ENCODE data around the gene RBKS. TPM values are rescaled to one million over a fixed set of nuclear protein-coding genes. Genes with fewer than 3 reads are reported as not detected.

RBKS gene
- total and polyA plus RNA-seq, 2 donors (not counting 1 experiment from before 2014, with no cell fraction given), result 1.3 to 2.6 TPM

DNA sequence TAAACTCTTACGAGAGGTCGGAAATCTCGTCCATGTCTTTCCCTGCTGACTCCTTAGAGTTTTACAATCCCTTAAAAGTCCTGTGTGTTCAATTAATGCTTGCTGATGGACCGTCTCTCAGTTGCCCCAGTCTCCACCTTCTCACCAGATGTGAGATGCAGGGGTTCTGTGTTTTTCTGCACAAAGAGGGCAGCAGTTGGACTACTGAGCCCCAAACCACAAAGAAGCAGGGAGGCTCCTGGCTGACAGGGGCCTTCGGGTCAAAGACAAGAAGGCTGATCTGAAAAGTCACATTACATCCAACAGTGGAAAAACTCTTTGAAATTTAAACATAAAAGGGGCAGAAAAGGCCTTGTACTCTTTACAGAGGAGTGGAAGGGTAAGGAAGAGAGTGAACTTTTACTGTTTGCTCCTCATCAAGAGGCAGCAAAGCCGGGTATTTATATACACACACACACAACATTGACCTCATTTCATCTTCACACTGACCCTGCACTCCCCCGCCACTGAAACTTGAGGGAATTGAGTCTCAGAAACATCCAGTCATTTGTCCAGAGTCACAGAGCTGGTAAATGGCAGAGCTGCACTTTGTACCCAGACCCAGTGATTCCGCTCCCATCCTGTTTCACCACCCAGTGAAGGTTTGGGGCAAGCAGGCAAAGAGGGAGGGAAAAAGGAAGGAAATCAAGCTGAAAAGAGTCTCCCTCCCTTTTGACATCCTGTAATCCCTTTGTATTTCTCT lies 94.9 kb downstream of the RBKS start:
- Histone ChIP-seq H3K27ac (ENCODE audit: insufficient read depth, low read length) (peak overlapping the region; percentile 64), H3K9me3 (ENCODE audit: control insufficient read depth, insufficient read depth, low read depth, low read length) (no peaks in the 10 kb centered on the region), H3K4me3 (replicated peaks in 1 of 4; ENCODE audit: control extremely low read depth in 1 of 4, insufficient read depth in 1 of 4, low read depth in 3 of 4, low read length in 4 of 4) (no peak overlapping the region), H3K79me2 (ENCODE audit: control insufficient read depth, insufficient read depth, low read length) (no peaks in the 10 kb centered on the region), H3K36me3 (ENCODE audit: control insufficient read depth, insufficient read depth, low read length) (no peaks in the 10 kb centered on the region), H4K20me1 (ENCODE audit: control insufficient read depth, extremely low read depth, insufficient read depth, low read length) (no peaks in the 10 kb centered on the region), H3K9ac (ENCODE audit: insufficient read depth, low read length) (no peak overlapping the region), H3K4me1 (ENCODE audit: control insufficient read depth, extremely low read depth, insufficient read depth, low read length) (peaks cover 37% of the 10 kb centered on the region), H3K4me2 (ENCODE audit: extremely low read depth, insufficient read depth, low read length) (no peak overlapping the region), H2AFZ (ENCODE audit: low read length) (peak overlapping the region; percentile 52), H3K27me3 (ENCODE audit: control insufficient read depth, insufficient read depth, low read length) (no peaks in the 10 kb centered on the region)
- no peak for DNase-seq (ENCODE audit: low read depth in 2 of 2)
- no peak for TF ChIP-seq EZH2 (IDR thresholded peaks at IDR 0.05; ENCODE audit: low read length, missing control alignments)

DNA sequence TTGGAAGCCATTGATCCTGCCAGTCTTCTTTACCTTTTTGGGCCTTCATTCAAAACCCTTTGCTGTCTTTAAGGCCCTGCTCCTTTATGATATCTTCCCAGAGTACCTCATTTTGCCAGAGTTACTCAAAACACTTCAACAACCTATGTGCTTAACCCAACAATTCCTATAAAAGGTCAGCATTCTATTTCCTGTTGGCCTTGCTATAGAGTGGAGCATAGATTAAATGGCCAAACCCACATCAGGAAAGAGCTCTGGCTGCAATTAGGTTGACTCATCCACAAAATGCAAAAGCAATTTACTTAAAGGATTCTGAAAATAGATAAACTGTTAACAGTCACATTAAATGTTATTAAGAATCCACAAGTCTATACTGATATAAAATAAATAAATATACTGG lies 97.4 kb downstream of the RBKS start:
- Histone ChIP-seq H3K4me2 (ENCODE audit: extremely low read depth, insufficient read depth, low read length) (no peak overlapping the region), H2AFZ (ENCODE audit: low read length) (peak overlapping the region; percentile 54), H3K9ac (ENCODE audit: insufficient read depth, low read length) (no peak overlapping the region), H3K9me3 (ENCODE audit: control insufficient read depth, insufficient read depth, low read depth, low read length) (no peaks in the 10 kb centered on the region), H3K27ac (ENCODE audit: insufficient read depth, low read length) (no peak overlapping the region), H3K4me3 (replicated peaks in 1 of 4; ENCODE audit: control extremely low read depth in 1 of 4, insufficient read depth in 1 of 4, low read depth in 3 of 4, low read length in 4 of 4) (no peak overlapping the region), H3K79me2 (ENCODE audit: control insufficient read depth, insufficient read depth, low read length) (no peaks in the 10 kb centered on the region), H3K27me3 (ENCODE audit: control insufficient read depth, insufficient read depth, low read length) (no peaks in the 10 kb centered on the region), H4K20me1 (ENCODE audit: control insufficient read depth, extremely low read depth, insufficient read depth, low read length) (no peaks in the 10 kb centered on the region), H3K4me1 (ENCODE audit: control insufficient read depth, extremely low read depth, insufficient read depth, low read length) (peaks cover 20% of the 10 kb centered on the region), H3K36me3 (ENCODE audit: control insufficient read depth, insufficient read depth, low read length) (no peaks in the 10 kb centered on the region)
- TF ChIP-seq EZH2 (IDR thresholded peaks at IDR 0.05; ENCODE audit: low read length, missing control alignments), result no peak
- TF ChIP-seq, protein P1, sequence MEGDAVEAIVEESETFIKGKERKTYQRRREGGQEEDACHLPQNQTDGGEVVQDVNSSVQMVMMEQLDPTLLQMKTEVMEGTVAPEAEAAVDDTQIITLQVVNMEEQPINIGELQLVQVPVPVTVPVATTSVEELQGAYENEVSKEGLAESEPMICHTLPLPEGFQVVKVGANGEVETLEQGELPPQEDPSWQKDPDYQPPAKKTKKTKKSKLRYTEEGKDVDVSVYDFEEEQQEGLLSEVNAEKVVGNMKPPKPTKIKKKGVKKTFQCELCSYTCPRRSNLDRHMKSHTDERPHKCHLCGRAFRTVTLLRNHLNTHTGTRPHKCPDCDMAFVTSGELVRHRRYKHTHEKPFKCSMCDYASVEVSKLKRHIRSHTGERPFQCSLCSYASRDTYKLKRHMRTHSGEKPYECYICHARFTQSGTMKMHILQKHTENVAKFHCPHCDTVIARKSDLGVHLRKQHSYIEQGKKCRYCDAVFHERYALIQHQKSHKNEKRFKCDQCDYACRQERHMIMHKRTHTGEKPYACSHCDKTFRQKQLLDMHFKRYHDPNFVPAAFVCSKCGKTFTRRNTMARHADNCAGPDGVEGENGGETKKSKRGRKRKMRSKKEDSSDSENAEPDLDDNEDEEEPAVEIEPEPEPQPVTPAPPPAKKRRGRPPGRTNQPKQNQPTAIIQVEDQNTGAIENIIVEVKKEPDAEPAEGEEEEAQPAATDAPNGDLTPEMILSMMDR (conservative IDR thresholded peaks at IDR 0.05 in 1 of 2, IDR thresholded peaks at IDR 0.05 in 1 of 2; ENCODE audit: low read depth in 1 of 2, low read length in 2 of 2), result no peak
- DNase-seq (ENCODE audit: low read depth in 2 of 2), result peak; percentile 46 to 68

DNA sequence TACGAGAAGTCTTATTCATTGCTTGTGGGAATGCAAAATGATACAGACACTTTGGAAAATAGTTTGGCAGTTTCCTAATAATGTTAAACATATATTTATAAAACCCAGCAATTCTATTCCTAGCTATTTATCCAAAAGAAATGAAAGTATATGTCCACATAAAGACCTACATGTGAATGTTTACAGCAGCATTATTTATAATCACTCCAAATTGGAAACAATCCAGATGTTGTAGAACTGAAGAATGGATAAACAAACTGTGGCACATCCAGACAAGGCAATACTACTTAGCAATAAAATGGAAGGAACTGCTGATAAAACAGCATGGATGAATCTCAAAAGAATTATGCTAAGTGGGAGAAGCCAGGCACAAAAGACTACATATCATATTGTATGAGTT lies 99.4 kb downstream of the RBKS start:
- no peak for TF ChIP-seq EZH2 (IDR thresholded peaks at IDR 0.05; ENCODE audit: low read length, missing control alignments)
- TF ChIP-seq, protein P1 (conservative IDR thresholded peaks at IDR 0.05 in 1 of 2, IDR thresholded peaks at IDR 0.05 in 1 of 2; ENCODE audit: low read depth in 1 of 2, low read length in 2 of 2), result no peak
- DNase-seq (ENCODE audit: low read depth in 2 of 2), result peak in 1 of 2 donors; percentile 41
- Histone ChIP-seq H3K27ac (ENCODE audit: insufficient read depth, low read length) (no peak overlapping the region), H3K79me2 (ENCODE audit: control insufficient read depth, insufficient read depth, low read length) (no peaks in the 10 kb centered on the region), H3K27me3 (ENCODE audit: control insufficient read depth, insufficient read depth, low read length) (no peaks in the 10 kb centered on the region), H3K4me3 (replicated peaks in 1 of 4; ENCODE audit: control extremely low read depth in 1 of 4, insufficient read depth in 1 of 4, low read depth in 3 of 4, low read length in 4 of 4) (no peak overlapping the region), H2AFZ (ENCODE audit: low read length) (no peak overlapping the region), H3K9me3 (ENCODE audit: control insufficient read depth, insufficient read depth, low read depth, low read length) (no peaks in the 10 kb centered on the region), H3K9ac (ENCODE audit: insufficient read depth, low read length) (no peak overlapping the region), H3K4me1 (ENCODE audit: control insufficient read depth, extremely low read depth, insufficient read depth, low read length) (peaks cover 13% of the 10 kb centered on the region), H3K36me3 (ENCODE audit: control insufficient read depth, insufficient read depth, low read length) (no peaks in the 10 kb centered on the region), H4K20me1 (ENCODE audit: control insufficient read depth, extremely low read depth, insufficient read depth, low read length) (no peaks in the 10 kb centered on the region), H3K4me2 (ENCODE audit: extremely low read depth, insufficient read depth, low read length) (no peak overlapping the region)
